Ishikawa (cell line): ENCODE results near the gene MILR1.

ENCODE experiments used
- CEBPB ChIP-seq: IDR thresholded peaks from 2 replicates; pipeline ENCODE4 v1.6.1; 2012
- CREB1 ChIP-seq: IDR thresholded peaks from 2 replicates; pipeline ENCODE4 v1.6.1; 2012; ENCODE audit warnings: low read depth
- EGR1 ChIP-seq: IDR thresholded peaks from 2 replicates; pipeline ENCODE4 v1.6.1; 2012
- EP300 ChIP-seq: IDR thresholded peaks from 2 replicates; pipeline ENCODE4 v1.6.1; 2012; ENCODE audit warnings: borderline replicate concordance
- FOXM1 ChIP-seq: IDR thresholded peaks from 2 replicates; pipeline ENCODE4 v1.6.1; 2012; ENCODE audit warnings: low read depth, borderline replicate concordance
- NFIC ChIP-seq: IDR thresholded peaks from 2 replicates; pipeline ENCODE4 v1.6.1; 2012
- RAD21 ChIP-seq: IDR thresholded peaks from 2 replicates; pipeline ENCODE4 v1.6.1; 2012; ENCODE audit warnings: low read depth
- REST ChIP-seq: IDR thresholded peaks from 2 replicates; pipeline ENCODE4 v1.6.1; 2012; ENCODE audit warnings: low read depth, mild to moderate bottlenecking
- TAF1 ChIP-seq: IDR thresholded peaks from 2 replicates; pipeline ENCODE4 v1.6.1; 2012; ENCODE audit warnings: low read depth, mild to moderate bottlenecking
- TCF12 ChIP-seq: IDR thresholded peaks from 2 replicates; pipeline ENCODE4 v1.6.1; 2012; ENCODE audit warnings: low read depth
- TEAD4 ChIP-seq: IDR thresholded peaks from 2 replicates; pipeline ENCODE4 v1.6.1; 2012
- USF1 ChIP-seq: IDR thresholded peaks from 2 replicates; pipeline ENCODE4 v1.6.1; 2012
- YY1 ChIP-seq: IDR thresholded peaks from 2 replicates; pipeline ENCODE4 v1.6.1; 2012; ENCODE audit warnings: low read depth
- TF ChIP-seq, protein P1 (sequence below): IDR thresholded peaks from 2 replicates; pipeline ENCODE4 v1.6.1; 2012

GRCh38 chr17:64448665-64449512, at the start of gene MILR1:
- no peak for TF ChIP-seq TCF12
- TF ChIP-seq EP300, result no peak
- no peak for TF ChIP-seq CREB1
- TF ChIP-seq, protein P1, sequence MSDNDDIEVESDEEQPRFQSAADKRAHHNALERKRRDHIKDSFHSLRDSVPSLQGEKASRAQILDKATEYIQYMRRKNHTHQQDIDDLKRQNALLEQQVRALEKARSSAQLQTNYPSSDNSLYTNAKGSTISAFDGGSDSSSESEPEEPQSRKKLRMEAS, result no peak
- no peak for TF ChIP-seq FOXM1
- no peak for TF ChIP-seq YY1
- TF ChIP-seq TAF1, result no peak
- no peak for TF ChIP-seq EGR1
- no peak for TF ChIP-seq USF1
- TF ChIP-seq REST, result no peak
- TF ChIP-seq NFIC, result no peak
- no peak for TF ChIP-seq TEAD4
- TF ChIP-seq CEBPB, result no peak
- no peak for TF ChIP-seq RAD21
